ENCODE data around the gene TCIRG1. TPM values are rescaled to one million over a fixed set of nuclear protein-coding genes. Genes with fewer than 3 reads are reported as not detected.

The TCIRG1 gene
- total RNA-seq, 1 donor from 2014 or later = 10.7 TPM

DNA sequence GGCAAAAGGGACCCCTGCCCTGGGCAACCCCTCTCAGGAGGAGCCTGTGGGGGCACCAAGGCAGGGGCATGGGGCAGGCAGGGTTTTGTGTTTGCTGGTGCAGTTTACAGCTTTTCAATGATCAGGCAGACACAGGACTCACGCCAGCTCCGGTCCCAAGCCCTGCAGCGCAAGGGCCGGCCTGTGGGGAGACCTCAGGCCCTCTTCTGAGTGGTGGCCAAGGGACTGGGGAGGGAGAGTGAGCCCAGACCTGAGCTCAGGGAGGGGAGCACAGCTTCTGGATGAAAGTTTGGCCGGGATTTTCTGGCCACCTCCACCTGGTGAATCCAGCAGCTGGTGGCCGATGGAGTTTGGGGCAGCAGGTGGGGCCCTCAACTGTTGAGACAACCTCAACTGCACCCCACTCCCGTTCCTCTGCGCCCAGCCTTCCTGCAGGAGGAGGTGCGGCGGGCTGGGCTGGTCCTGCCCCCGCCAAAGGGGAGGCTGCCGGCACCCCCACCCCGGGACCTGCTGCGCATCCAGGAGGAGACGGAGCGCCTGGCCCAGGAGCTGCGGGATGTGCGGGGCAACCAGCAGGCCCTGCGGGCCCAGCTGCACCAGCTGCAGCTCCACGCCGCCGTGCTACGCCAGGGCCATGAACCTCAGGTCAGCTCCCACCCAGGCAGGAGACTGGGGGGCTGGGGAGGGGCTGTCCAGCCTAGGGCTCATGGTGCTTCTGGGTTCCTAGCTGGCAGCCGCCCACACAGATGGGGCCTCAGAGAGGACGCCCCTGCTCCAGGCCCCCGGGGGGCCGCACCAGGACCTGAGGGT, 3.6 kb downstream of the TCIRG1 start:
- peaks cover 8% of the 10 kb centered on the region for H3K27me3 Mint-ChIP-seq (ENCODE audit: insufficient read depth, low read depth)
- H3K36me3 Mint-ChIP-seq = no peaks in the 10 kb centered on the region
- no peak overlapping the region for H3K27ac Mint-ChIP-seq
- Histone ChIP-seq H3K27ac (no peak overlapping the region), H2AFZ (replicated peaks) (no peak overlapping the region), H3K9ac (no peak overlapping the region), H3K27me3 (no peaks in the 10 kb centered on the region), H3K4me2 (no peak overlapping the region), H4K20me1 (ENCODE audit: low read depth) (no peaks in the 10 kb centered on the region), H3F3A (ENCODE audit: low read depth) (peaks cover 19% of the 10 kb centered on the region), H3K9me3 (ENCODE audit: low read depth) (no peaks in the 10 kb centered on the region), H3K79me2 (ENCODE audit: low read depth) (no peaks in the 10 kb centered on the region), H3K4me3 (no peak overlapping the region), H3K4me1 (peaks cover 16% of the 10 kb centered on the region), H3K36me3 (no peaks in the 10 kb centered on the region)
- peaks cover 9% of the 10 kb centered on the region for H3K4me1 Mint-ChIP-seq
- TF ChIP-seq, protein P1, sequence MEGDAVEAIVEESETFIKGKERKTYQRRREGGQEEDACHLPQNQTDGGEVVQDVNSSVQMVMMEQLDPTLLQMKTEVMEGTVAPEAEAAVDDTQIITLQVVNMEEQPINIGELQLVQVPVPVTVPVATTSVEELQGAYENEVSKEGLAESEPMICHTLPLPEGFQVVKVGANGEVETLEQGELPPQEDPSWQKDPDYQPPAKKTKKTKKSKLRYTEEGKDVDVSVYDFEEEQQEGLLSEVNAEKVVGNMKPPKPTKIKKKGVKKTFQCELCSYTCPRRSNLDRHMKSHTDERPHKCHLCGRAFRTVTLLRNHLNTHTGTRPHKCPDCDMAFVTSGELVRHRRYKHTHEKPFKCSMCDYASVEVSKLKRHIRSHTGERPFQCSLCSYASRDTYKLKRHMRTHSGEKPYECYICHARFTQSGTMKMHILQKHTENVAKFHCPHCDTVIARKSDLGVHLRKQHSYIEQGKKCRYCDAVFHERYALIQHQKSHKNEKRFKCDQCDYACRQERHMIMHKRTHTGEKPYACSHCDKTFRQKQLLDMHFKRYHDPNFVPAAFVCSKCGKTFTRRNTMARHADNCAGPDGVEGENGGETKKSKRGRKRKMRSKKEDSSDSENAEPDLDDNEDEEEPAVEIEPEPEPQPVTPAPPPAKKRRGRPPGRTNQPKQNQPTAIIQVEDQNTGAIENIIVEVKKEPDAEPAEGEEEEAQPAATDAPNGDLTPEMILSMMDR (IDR thresholded peaks at IDR 0.05) = no peak
- TF ChIP-seq EZH2 (IDR thresholded peaks at IDR 0.05) (no peak), EZH2phosphoT487 (IDR thresholded peaks at IDR 0.05) (no peak)
- DNase-seq (ENCODE audit: low spot score) = no peak
- no peak overlapping the region for H3K4me3 Mint-ChIP-seq
- H3K9me3 Mint-ChIP-seq = no peaks in the 10 kb centered on the region

DNA sequence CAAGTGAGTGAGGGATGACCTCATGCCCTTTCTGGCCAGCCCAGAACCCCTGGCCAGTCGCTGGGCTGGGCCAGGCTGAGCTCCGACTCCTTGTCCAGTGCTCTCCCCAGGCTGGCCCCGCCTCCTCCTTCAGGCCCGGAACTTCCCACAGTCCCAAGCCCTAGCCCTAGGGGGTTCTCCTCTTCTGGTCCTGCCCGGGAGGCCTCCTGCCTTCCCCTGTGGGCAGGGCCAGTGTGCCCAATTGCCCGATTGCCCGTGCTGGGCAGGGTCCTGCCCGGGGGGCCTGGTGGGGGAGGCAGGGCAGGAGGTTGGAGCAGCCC, 4.2 kb downstream of the TCIRG1 start:
- no peak for DNase-seq (ENCODE audit: low spot score)
- Histone ChIP-seq H3K27me3 (no peaks in the 10 kb centered on the region), H3K4me1 (peaks cover 16% of the 10 kb centered on the region), H3K9ac (no peak overlapping the region), H3K4me3 (no peak overlapping the region), H3K27ac (no peak overlapping the region), H3K9me3 (ENCODE audit: low read depth) (no peaks in the 10 kb centered on the region), H3K79me2 (ENCODE audit: low read depth) (no peaks in the 10 kb centered on the region), H4K20me1 (ENCODE audit: low read depth) (no peaks in the 10 kb centered on the region), H3F3A (ENCODE audit: low read depth) (peaks cover 14% of the 10 kb centered on the region), H3K36me3 (no peaks in the 10 kb centered on the region), H3K4me2 (no peak overlapping the region), H2AFZ (replicated peaks) (no peak overlapping the region)
- peaks cover 9% of the 10 kb centered on the region for H3K4me1 Mint-ChIP-seq
- no peaks in the 10 kb centered on the region for H3K9me3 Mint-ChIP-seq
- no peaks in the 10 kb centered on the region for H3K36me3 Mint-ChIP-seq
- TF ChIP-seq, protein P1 (IDR thresholded peaks at IDR 0.05) = no peak
- TF ChIP-seq EZH2phosphoT487 (IDR thresholded peaks at IDR 0.05) (no peak), EZH2 (IDR thresholded peaks at IDR 0.05) (no peak)
- no peak overlapping the region for H3K27ac Mint-ChIP-seq
- no peak overlapping the region for H3K4me3 Mint-ChIP-seq
- peaks cover 8% of the 10 kb centered on the region for H3K27me3 Mint-ChIP-seq (ENCODE audit: insufficient read depth, low read depth)

DNA sequence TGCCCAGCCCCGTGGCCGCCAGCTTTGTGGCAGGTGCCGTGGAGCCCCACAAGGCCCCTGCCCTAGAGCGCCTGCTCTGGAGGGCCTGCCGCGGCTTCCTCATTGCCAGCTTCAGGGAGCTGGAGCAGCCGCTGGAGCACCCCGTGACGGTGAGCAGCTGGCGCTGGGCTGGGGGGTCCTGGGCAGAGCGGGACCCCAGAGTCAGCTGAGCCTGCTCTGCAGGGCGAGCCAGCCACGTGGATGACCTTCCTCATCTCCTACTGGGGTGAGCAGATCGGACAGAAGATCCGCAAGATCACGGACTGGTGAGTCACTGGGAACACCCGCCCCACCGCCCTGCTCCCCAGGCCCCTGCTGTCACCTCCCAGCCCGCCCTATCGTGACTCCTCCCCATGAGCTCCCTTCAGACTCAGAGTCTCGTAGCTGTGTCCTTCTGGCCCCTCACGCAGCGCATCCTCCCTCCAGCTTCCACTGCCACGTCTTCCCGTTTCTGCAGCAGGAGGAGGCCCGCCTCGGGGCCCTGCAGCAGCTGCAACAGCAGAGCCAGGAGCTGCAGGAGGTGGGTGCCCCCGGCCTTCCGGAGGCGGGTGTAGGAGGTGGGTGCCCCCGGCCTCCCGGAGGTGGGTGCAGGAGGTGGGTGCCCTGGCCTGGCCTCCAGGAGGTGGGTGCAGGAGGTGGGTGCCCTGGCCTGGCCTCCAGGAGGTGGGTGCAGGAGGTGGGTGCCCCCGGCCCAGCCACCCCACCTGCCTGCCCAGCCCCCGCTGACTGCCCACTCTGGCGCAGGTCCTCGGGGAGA, 4.7 kb downstream of the TCIRG1 start:
- Mint-ChIP-seq H3K4me3 (no peak overlapping the region), H3K9me3 (no peaks in the 10 kb centered on the region), H3K4me1 (peaks cover 9% of the 10 kb centered on the region), H3K27ac (peak overlapping the region; percentile 50), H3K36me3 (no peaks in the 10 kb centered on the region), H3K27me3 (ENCODE audit: insufficient read depth, low read depth) (peaks cover 8% of the 10 kb centered on the region)
- Histone ChIP-seq H3K9ac (no peak overlapping the region), H3F3A (ENCODE audit: low read depth) (peaks cover 9% of the 10 kb centered on the region), H3K79me2 (ENCODE audit: low read depth) (no peaks in the 10 kb centered on the region), H3K9me3 (ENCODE audit: low read depth) (no peaks in the 10 kb centered on the region), H3K4me3 (no peak overlapping the region), H3K27ac (no peak overlapping the region), H3K27me3 (no peaks in the 10 kb centered on the region), H2AFZ (replicated peaks) (no peak overlapping the region), H3K36me3 (no peaks in the 10 kb centered on the region), H3K4me2 (no peak overlapping the region), H4K20me1 (ENCODE audit: low read depth) (no peaks in the 10 kb centered on the region), H3K4me1 (peaks cover 11% of the 10 kb centered on the region)
- TF ChIP-seq, protein P1 (IDR thresholded peaks at IDR 0.05) = no peak
- no peak for TF ChIP-seq EZH2 (IDR thresholded peaks at IDR 0.05)
- TF ChIP-seq EZH2phosphoT487 (IDR thresholded peaks at IDR 0.05) = no peak
- no peak for DNase-seq (ENCODE audit: low spot score)

Measured in neural progenitor cell (in vitro differentiated cells).